Psoas muscle (tissue), 8 donors: ENCODE results near the gene SH3BP2. TPM values are rescaled to one million over a fixed set of nuclear protein-coding genes. Genes with fewer than 3 reads are reported as not detected.

Experiments
- ATAC-seq, 4 donors: fragments of 200-7000 bp; cut with Tn5 transposase; one replicate each; pipeline ENCODE4 v1.9.1; 2020; ENCODE audit warnings: moderate library complexity in 3 of 4, mild to moderate bottlenecking in 2 of 4
- DNase-seq, 2 donors: peaks; one replicate each; pipeline ENCODE4 v3.0.0-alpha.2; 2020
- H3K27ac ChIP-seq: fragments of 200-600 bp; one replicate; pipeline ENCODE4 v1.8.0; 2022
- H3K27me3 ChIP-seq, 3 donors: fragments of 200-600 bp in 1 of 3; one replicate each; pipeline versions ENCODE4 v1.6.1 to v1.8.0; 2013 to 2022; ENCODE audit warnings: low read length in 2 of 3, mild to moderate bottlenecking in 2 of 3, moderate library complexity in 1 of 3; ENCODE audit not compliant: insufficient read depth in 3 of 3
- H3K36me3 ChIP-seq, 2 donors: fragments of 200-600 bp in 1 of 2; one replicate each; pipeline versions ENCODE4 v1.6.1 to v1.8.0; 2013 to 2022; ENCODE audit warnings: low read depth in 1 of 2, mild to moderate bottlenecking in 1 of 2, moderate library complexity in 1 of 2; ENCODE audit not compliant: insufficient read depth in 1 of 2
- H3K4me1 ChIP-seq: fragments of 200-600 bp; one replicate; pipeline ENCODE4 v1.8.0; 2022
- H3K4me3 ChIP-seq: fragments of 200-600 bp; one replicate; pipeline ENCODE4 v1.8.0; 2022; ENCODE audit warnings: mild to moderate bottlenecking
- H3K9me3 ChIP-seq: fragments of 200-600 bp; one replicate; pipeline ENCODE4 v1.8.0; 2022
- WGBS, 3 donors: extraction: QIAGEN DNeasy Blood & Tissue Kit; methylation state at CpG; one replicate each; pipeline versions ENCODE4 v1.1.6 to v1.1.7; 2013; 5-methylcytosine and 5-hydroxymethylcytosine counted together
- intact Hi-C, 2 donors: fragments of 100-400 bp; cut with DNase I; formaldehyde crosslinking; loops; one replicate each; pipeline versions ENCODE4 v1.11.0 to v1.14.2; 2022
- polyA plus RNA-seq, 3 donors: library from polyadenylated mRNA; stranded (reverse); fragments of 200-250 nt; gene quantifications; one replicate each; pipeline ENCODE4 v1.2.3, GENCODE V29; 2013
- total RNA-seq, 4 donors: library from RNA; stranded (reverse); fragmentation: NEBNext Ultra II Directional in 2 of 4; extraction: Animal tissue kit (Norgen Biotek cat#: 25700) in 2 of 4; gene quantifications; one replicate each; pipeline versions ENCODE4 v1.2.1 to v1.2.4, GENCODE V29; 2021 to 2023
- TF ChIP-seq, protein P1 (sequence below): fragments of 200-600 bp; IDR thresholded peaks from one replicate; pipeline ENCODE4 v1.8.0; 2022; ENCODE audit warnings: antibody characterized with exemption
- donor health status: healthy with polysubstance abuse.
- donor health status: DM: no; HTN: no; CAD: no; lungs with moderate emphysema.
- donor health status: Bipolar disorder and iron deficiency.
- donor health status: healthy.
- donor health status: DM: yes; HTN: yes; CAD: no.
- donor health status: DM: no; HTN: no; CAD: no.
- donor health status: DM: no; HTN: no; CAD: no.
- donor health status: DM: yes; HTN: yes; CAD: no.

The SH3BP2 gene
- total and polyA plus RNA-seq, 7 donors = 7.1 to 18.1 (median 13.1) TPM

GRCh38 chr4:2824329-2824835 is 31.5 kb downstream of the SH3BP2 start:
- Histone ChIP-seq H3K36me3 (peaks cover 2 to 59% of the 10 kb centered on the region in 2 donors), H3K27me3 (no peaks in the 10 kb centered on the region), H3K4me1 (no peaks in the 10 kb centered on the region), H3K27ac (no peak overlapping the region), H3K4me3 (no peak overlapping the region), H3K9me3 (no peaks in the 10 kb centered on the region)
- ATAC-seq (no peak), DNase-seq (peak in 1 of 2 donors; percentile 36)
- 88 to 94% (median 89%) methylated on average over 23 to 24 of the region's 24 CpGs for WGBS, 3 donors
- TF ChIP-seq, protein P1, sequence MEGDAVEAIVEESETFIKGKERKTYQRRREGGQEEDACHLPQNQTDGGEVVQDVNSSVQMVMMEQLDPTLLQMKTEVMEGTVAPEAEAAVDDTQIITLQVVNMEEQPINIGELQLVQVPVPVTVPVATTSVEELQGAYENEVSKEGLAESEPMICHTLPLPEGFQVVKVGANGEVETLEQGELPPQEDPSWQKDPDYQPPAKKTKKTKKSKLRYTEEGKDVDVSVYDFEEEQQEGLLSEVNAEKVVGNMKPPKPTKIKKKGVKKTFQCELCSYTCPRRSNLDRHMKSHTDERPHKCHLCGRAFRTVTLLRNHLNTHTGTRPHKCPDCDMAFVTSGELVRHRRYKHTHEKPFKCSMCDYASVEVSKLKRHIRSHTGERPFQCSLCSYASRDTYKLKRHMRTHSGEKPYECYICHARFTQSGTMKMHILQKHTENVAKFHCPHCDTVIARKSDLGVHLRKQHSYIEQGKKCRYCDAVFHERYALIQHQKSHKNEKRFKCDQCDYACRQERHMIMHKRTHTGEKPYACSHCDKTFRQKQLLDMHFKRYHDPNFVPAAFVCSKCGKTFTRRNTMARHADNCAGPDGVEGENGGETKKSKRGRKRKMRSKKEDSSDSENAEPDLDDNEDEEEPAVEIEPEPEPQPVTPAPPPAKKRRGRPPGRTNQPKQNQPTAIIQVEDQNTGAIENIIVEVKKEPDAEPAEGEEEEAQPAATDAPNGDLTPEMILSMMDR = no peak
- intact Hi-C loops = no loop called here

- no peaks in the 10 kb centered on the region for H3K4me1 ChIP-seq
- no peak overlapping the region for H3K4me3 ChIP-seq
- TF ChIP-seq, protein P1 = no peak
- intact Hi-C loops = no loop called here
- H3K9me3 ChIP-seq = no peaks in the 10 kb centered on the region
- H3K27me3 ChIP-seq = no peaks in the 10 kb centered on the region
- DNase-seq = peak; percentile 9 to 49
- 74 to 89% (median 80%) methylated on average over 13 to 17 of the region's 17 CpGs for whole genome bisulfite sequencing, 3 donors
- no peak for ATAC-seq
- no peak overlapping the region for H3K27ac ChIP-seq
- peaks cover 2 to 64% of the 10 kb centered on the region in 2 donors for H3K36me3 ChIP-seq
These were observed 32.0 kb downstream of the SH3BP2 start for GRCh38 chr4:2824836-2825381.

- DNase-seq = peak; percentile 11 to 51
- Histone ChIP-seq H3K27me3 (no peaks in the 10 kb centered on the region), H3K36me3 (peaks cover 2 to 73% of the 10 kb centered on the region in 2 donors), H3K4me1 (no peaks in the 10 kb centered on the region), H3K4me3 (no peak overlapping the region), H3K9me3 (no peaks in the 10 kb centered on the region), H3K27ac (no peak overlapping the region)
- WGBS, 3 donors = 52 to 57% (median 52%) methylated on average over 13 of the region's 13 CpGs
- no peak for ATAC-seq
- intact Hi-C loops = no loop called here
- TF ChIP-seq, protein P1 = no peak
These were observed 32.9 kb downstream of the SH3BP2 start for GRCh38 chr4:2825740-2826139.

DNA sequence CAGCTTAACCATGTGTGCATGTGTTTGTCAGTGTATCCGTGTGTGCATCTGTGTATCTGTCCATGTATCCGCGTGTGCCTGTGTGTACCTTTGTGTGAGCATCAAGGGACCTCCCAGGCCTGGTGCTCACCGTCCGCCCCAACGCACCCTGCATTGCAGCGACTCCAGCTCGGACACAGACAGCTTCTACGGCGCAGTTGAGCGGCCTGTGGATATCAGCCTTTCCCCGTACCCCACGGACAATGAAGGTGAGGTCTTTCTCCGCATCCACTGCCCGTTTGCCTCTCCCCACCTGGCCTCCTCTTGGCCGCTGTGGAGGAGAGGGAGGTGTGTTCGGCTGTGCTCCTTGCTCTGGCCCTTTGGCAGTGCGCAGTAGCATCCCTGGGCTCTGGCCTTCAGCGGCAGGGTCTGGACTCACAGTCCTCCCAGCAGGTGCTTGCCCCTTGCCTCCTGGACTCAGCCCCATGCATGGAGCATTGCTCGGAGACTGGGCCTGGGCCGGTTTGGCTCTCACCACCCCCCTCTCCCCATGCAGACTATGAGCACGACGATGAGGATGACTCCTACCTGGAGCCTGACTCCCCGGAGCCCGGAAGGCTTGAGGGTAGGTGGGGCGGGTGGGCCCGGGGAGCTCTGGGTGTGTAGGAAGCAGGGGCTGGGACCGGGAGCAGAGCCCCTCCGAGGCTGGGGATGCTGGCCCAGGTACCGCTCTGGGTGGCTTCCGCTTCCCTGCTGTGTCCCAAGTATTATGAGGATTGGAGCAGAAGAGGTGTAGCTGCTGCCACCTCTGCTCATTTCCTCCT is 34.4 kb downstream of the SH3BP2 start:
- no peak overlapping the region for H3K27ac ChIP-seq
- H3K9me3 ChIP-seq = no peaks in the 10 kb centered on the region
- TF ChIP-seq, protein P1 = no peak
- intact Hi-C loops = no loop called here
- H3K4me3 ChIP-seq = no peak overlapping the region
- no peaks in the 10 kb centered on the region for H3K4me1 ChIP-seq
- ATAC-seq = no peak
- peak in 1 of 2 donors; percentile 39 for DNase-seq
- no peaks in the 10 kb centered on the region for H3K27me3 ChIP-seq
- peaks cover 2 to 79% of the 10 kb centered on the region in 2 donors for H3K36me3 ChIP-seq
- WGBS, 3 donors = 90 to 93% (median 92%) methylated on average over 30 to 31 of the region's 31 CpGs
